Heart left ventricle (tissue), 13 donors: ENCODE measurements around the gene IL36B.

Experiments used
- POLR2A ChIP-seq, 2 donors: fragments of 450-650 bp; IDR thresholded peaks; one replicate each; pipeline ENCODE4 v1.6.1; 2017; ENCODE audit warnings: antibody characterized with exemption in 2 of 2, mild to moderate bottlenecking in 2 of 2, moderate library complexity in 2 of 2
- TF ChIP-seq, protein P1 (sequence below), 12 donors: fragments of 200-600 bp; sonication (generic) in 4 of 12; IDR thresholded peaks; one replicate each; pipeline versions ENCODE4 v1.5.0 to v1.8.0; 2018 to 2022; ENCODE audit warnings: antibody characterized with exemption in 12 of 12, mild to moderate bottlenecking in 5 of 12
- donor health status: ischemic (EF 13 %, LVEDD 7.1; RV severe dilation, severe dysfunction).
- donor health status: DM: no; HTN: yes; CAD: no.
- donor health status: DM: no; HTN: no; CAD: no.
- donor health status: ischemic (EF 25% LVEDD 6.9; RV normal size, moderate dysfunction).
- donor health status: ischemic (EF 25% LVEDD 5.7; RV mildly dilated, moderate dysfunction).
- donor health status: ischemic (EF 35%, LVEDD 5.7; RV mildly dilated, moderate dysfunction).
- donor health status: nonischemic (EF 11% LVEDD 7.7; RV severe dilation, severe dysfunction).
- donor health status: DM: yes; HTN: yes; CAD: no.
- donor health status: PGD.
- donor health status: ischemic (EF 29% LVEDD 5.4; RV normal size, mild dysfunction).
- donor health status: nonischemic (EF 23%, LVEDD 6.1; RV moderate dilation, normal function).

DNA sequence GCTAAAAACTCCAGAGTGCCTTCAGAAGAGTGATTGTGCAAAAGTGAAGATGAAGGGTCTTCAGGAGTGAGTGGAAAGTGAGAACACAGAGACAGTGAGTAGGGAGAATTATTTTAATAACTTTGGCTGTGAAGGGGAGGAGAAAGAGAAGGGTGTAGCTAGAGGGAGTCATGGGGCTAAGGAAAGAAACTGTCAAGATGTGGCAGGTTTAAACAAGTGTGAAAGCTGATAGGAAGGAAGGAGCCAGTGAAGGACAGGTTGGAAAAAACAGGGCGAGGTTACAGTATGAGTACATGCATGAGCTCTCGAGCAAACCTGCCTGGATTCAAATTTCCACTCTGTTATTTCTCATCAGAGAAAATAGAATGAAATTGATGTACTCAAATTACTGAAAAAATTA, 32.9 kb upstream of the IL36B start:
- TF ChIP-seq, protein P1, sequence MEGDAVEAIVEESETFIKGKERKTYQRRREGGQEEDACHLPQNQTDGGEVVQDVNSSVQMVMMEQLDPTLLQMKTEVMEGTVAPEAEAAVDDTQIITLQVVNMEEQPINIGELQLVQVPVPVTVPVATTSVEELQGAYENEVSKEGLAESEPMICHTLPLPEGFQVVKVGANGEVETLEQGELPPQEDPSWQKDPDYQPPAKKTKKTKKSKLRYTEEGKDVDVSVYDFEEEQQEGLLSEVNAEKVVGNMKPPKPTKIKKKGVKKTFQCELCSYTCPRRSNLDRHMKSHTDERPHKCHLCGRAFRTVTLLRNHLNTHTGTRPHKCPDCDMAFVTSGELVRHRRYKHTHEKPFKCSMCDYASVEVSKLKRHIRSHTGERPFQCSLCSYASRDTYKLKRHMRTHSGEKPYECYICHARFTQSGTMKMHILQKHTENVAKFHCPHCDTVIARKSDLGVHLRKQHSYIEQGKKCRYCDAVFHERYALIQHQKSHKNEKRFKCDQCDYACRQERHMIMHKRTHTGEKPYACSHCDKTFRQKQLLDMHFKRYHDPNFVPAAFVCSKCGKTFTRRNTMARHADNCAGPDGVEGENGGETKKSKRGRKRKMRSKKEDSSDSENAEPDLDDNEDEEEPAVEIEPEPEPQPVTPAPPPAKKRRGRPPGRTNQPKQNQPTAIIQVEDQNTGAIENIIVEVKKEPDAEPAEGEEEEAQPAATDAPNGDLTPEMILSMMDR (IDR thresholded peaks at IDR 0.05), result no peak
- no peak for TF ChIP-seq POLR2A (IDR thresholded peaks at IDR 0.05)
